Stimulated activated naive CD4-positive, alpha-beta T cell treated with Interleukin-2 at 50 U/mL for 16 hours (primary cell): ENCODE results near the gene TEK.
"Not testable (repeated sequence)": the region's sequence is repeated elsewhere in the genome, so short reads cannot be mapped to it uniquely, and the experiment has no call there.

Experiments
- DNase-seq: peaks from one replicate; lab custom pipeline; 2025; lab: John Stamatoyannopoulos, UW

TEK gene

DNA sequence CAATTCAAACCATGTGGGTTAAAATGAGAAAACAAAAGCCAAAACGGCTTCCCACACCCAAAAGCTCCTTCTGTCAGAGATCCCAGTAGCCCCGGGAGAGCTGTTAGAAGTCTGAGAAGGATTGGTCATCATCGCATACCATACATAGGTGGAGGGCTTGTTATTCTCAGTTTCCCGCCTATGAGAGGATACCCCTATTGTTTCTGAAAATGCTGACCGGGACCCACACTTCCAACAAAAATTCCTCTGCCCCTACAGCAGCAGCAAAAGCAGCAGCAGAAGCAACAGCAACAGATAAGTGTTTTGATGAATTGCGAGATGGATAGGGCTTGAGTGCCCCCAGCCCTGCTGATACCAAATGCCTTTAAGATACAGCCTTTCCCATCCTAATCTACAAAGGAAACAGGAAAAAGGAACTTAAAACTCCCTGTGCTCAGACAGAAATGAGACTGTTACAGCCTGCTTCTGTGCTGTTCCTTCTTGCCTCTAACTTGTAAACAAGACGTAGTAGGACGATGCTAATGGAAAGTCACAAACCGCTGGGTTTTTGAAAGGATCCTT, at the start of gene TEK:
Gene TEK (plus strand): TSS at position 245 of the 561 bp plus-strand sequence. CDS start 366 bp downstream, outside the sequence.
- no peak for DNase-seq

- no peak for DNase-seq
These were observed 49.6 kb upstream of the TEK start for GRCh38 chr9:27059412-27059811.

- DNase-seq: no peak
These were observed 49.1 kb upstream of the TEK start for GRCh38 chr9:27059907-27060306.

- DNase-seq: no peak
These were observed 43.7 kb upstream of the TEK start for GRCh38 chr9:27065288-27065687.

DNA sequence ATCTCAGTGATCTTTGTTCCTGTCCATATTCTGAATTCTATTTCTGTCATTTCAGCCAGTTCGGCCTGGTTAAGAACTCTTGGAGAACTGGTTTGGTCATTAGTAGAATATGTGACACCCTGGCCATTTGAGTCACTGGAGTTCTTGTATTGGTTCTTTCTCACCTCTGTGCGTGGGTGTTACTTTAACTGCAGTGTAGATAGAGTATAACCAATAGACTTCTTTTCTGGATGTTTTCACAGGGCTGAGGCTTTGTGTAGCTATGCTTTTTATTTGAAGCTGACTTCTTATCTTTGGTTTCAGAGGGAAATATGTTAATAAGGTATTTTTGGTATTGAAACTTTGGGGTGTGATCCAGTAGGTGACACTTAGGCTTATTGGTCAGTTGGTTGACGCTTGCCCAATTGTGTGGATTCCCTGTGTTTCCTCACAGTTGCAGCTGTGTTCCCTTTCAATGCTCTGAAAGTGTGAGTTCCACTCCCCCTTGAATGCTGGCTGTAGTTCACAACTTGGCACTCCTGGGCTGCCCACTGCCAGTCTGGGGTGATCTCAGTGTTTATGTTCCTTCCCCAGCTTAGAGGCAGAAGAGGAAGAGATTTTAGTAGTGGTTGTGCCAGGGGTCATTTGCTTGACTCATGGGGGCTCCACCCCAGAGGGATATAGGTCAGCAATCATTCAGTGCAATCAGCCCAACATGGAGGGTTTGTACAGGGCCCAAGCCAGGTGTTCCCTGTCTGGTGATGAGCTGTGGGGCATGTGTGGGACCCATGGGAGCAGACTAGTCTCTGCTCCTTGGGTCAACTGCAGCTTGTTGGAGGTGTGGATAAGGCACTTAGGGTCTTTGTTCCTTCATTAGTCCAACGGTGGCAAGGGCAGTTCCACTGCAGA, 34.9 kb upstream of the TEK start:
- DNase-seq: no peak

GRCh38 chr9:27078685-27079084, 30.3 kb upstream of the TEK start:
- DNase-seq: no peak

DNA sequence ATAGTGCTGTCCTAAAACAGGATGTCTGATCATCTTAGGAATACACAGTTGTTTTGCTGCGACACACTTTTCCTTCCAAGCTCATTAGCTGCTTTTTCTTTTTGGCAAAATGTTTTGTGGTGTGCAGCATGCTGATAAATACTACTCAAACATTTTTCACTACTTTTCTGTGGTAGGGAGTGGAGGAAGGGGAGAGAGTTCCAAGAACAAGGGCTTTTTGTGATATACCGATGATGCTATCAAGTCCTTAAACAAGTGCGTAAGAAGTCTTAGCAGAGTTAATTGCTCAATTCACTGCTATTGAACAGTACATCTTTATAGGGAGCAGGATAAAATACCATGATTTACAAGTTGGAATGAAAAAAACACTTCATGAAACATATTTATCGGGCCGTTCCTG, 23.6 kb upstream of the TEK start:
- no peak for DNase-seq

DNA sequence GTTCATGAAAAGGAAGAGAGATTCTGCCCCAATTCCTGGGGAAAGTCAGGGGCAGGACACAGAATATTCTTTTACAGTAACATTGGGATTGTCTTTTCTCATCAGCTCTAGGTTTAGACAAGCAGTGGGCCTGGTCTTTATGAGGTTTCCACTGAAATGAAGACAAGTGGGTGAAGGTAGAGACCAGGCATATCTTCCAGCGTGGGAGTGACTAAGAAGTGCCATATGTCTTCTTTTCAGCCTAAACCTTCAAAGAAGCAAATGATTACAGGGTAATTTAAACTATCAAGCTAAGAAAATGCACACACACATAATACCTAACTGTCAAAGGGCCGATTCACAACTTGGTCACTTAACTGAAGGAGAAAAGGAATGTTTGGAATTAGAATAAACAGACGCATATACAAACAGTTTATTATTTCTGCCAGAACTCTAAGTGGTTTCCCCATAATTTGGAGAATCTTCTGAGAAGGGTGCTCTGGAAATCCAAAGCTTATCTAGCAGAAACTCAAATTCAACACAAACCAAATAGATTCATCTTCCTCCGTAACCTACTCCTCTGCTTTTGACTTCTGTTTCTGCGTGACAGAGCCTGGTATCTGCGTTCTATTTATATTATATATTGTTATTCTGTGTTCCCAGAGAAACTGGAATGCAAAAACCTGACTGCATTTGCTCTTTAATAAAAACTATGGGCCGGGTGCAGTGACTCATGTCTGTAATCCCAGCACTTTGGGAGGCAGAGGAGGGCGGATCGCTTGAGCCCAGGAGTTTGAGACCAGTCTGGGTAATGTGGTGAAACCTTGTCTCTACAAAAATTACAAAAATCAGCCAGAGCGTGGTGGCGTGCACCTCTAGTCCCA, 22.0 kb upstream of the TEK start:
- no peak for DNase-seq

DNA sequence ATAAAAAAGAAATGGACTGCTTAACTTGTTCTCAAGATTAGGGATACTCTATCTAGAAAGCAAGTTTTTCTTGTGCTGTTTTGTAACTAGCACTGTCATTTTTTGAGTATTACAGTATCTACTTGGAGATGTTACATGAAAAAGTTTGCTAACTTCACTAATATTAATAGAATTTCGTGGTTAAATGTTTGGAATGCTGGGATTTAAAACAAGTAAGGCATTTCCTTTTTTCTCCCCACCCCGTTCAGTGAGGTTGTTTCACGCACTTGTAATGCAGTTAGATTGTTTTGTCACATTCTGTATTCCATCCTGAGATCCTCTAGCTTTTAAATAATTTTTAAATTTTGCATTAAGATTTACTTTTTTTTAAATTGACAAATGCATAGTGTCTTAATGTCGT, 20.0 kb upstream of the TEK start:
- DNase-seq: no peak

- DNase-seq: no peak
These were observed 19.3 kb upstream of the TEK start for GRCh38 chr9:27089706-27090105.

GRCh38 chr9:27090231-27090630, 18.8 kb upstream of the TEK start:
- DNase-seq: no peak

GRCh38 chr9:27090711-27091110, 18.3 kb upstream of the TEK start:
- no peak for DNase-seq

DNA sequence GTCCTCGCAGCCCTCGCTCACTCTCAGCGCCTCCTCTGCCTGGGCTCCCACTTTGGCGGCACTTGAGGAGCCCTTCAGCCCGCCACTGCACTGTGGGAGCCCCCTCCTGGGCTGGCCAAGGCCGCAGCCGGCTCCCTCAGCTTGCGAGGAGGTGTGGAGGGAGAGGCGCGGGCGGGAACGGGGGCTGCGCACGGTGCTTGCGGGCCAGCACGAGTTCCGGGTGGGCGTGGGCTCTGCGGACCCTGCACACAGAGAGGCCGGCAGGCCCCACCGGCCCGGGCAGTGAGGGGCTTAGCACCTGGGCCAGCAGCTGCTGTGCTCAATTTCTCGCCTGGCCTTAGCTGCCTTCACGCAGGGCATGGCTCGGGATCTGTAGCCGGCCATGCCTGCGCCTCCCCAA, 16.5 kb upstream of the TEK start:
- DNase-seq: not testable (repeated sequence)

DNA sequence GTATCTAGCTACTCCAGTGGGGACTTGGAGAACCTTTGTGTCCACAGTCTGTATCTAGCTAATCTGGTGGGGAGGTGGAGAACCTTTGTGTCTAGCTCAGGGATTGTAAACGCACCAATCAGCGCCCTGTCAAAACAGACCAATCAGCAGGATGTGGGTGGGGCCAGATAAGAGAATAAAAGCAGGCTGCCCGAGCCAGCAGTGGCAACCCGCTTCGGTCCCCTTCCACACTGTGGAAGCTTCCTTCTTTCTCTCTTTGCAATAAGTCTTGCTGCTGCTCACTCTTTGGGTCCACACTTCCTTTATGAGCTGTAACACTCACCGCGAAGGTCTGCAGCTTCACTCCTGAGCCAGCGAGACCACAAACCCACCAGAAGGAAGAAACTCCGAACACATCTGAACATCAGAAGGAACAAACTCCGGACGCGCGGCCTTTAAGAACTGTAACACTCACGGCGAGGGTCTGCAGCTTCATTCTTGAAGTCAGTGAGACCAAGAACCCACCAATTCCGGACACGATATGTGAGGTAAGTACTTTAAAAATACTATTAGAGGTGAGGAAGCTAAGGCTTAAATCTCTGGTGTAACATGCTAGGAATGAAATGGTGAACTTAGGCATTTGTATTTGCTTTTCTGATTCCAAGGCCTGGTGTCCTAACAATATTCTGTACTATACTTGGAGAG, 15.5 kb upstream of the TEK start:
- not testable (repeated sequence) for DNase-seq

GRCh38 chr9:27094640-27095298, 14.3 kb upstream of the TEK start:
- no peak for DNase-seq

- DNase-seq: no peak
These were observed 1.8 kb upstream of the TEK start for GRCh38 chr9:27107241-27107640.

DNA sequence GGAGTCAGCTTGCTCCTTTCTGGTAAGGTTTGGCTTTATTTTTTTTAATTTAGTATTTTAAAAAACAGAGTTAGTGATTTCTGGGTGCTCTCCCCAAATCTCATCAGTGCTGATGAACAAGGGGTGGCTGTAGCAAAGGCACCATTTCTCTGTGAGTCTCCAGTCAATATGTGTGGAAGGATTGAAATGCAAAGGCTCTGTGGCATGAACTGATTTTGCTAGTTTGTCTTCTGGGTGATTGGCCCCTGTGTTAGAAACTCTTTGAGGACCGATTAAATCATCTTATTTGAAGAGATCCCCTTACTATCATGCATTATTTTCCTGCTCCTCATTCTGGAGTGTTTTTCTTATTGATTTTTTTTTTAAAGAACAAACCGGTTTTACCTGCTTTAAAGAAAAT, 596 bp downstream of the TEK start:
- DNase-seq: no peak

DNA sequence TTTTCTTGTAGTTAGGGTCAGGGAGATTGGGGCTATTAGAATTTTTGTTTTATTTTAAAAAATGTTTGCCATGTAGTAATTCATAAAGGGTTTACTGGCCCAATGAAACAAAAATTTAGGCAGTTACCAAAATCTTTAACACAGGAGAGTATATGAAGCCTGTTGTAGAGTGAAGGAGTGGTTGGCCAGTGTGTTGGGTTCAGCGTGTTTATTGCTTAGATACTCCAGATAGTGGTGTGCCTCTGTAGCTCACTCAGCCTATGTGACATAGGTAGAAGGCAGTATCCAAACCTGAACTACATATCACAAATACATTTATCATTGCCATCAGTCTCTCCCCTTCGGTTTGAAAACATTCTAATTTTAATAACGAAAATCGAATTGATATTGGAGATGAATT, 1.2 kb downstream of the TEK start:
- no peak for DNase-seq

GRCh38 chr9:27112235-27112634, 3.2 kb downstream of the TEK start:
- no peak for DNase-seq

DNA sequence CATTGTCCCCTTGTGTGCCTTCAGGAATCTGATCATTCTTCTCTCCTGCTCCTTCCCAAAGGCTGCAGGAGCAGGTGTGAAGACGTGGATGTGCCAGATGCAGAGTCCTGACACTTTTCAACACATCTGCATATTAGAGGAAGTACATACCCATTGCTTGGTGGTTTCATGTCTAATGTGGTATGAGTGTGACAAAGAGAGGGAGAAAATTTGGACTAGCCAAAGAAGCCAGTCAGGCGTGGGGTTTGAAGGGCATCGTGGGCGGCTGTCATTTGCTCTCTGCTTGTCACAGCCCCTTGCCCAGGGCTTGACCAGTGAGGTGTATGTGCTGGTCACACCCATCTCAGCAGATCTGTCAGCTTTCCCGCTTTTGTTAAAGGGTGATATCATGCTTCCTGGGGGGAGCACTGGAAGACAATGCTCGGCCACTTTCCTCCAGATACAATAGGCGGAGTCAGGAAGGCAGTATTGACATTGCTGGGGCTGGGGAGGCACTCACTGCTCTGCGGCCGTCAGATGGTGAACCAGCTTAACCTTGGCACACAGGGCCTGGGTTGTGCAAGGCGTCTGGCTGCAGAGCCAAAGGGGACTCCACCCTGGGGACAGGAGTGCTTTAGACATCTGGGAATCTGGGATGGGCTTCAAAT, 8.6 kb downstream of the TEK start:
- DNase-seq: no peak

DNA sequence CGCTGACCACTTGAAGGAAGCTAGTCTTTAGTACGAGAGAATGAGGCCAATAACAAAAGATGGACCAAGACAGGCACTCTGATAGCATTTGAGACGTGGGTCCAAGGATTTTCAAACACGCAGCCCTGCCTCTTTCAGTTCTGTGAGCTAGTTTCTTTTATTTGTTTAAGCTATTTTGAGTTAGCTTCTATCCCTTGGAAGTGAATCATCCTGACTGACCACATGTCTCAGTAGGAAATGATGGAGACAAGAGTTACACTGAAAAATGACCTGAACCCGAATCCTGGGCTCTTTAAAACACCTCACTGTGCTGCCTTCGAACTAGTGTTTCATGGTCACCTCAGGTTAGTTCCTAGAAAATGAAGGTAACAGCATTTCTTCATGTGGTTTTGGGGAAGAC, 9.9 kb downstream of the TEK start:
- DNase-seq: no peak
